SK-N-SH treated with all-trans-retinoic acid at 6 μM for 48 hours (cell line): ENCODE measurements around the gene FRMD1.

Source experiments
- ATAC-seq: fragments of 200-7000 bp; cut with Tn5 transposase; 3 replicates; pipeline ENCODE4 v1.9.1; 2020; ENCODE audit warnings: mild to moderate bottlenecking, moderate library complexity
- ARNTL ChIP-seq: fragments of 450-650 bp; formaldehyde crosslinking; IDR thresholded peaks from 2 replicates; pipeline ENCODE4 v1.5.0; 2020; ENCODE audit warnings: low read depth, mild to moderate bottlenecking, moderate library complexity, borderline replicate concordance
- BACH2 ChIP-seq: fragments of 250-450 bp; sonication (Bioruptor Pico); IDR thresholded peaks from 2 replicates; pipeline ENCODE4 v1.9.0; 2021; ENCODE audit warnings: mild to moderate bottlenecking, borderline replicate concordance
- CREB5 ChIP-seq: fragments of 250-450 bp; sonication (Bioruptor Pico); IDR thresholded peaks from 2 replicates; pipeline ENCODE4 v1.5.1; 2020; ENCODE audit warnings: low read depth, mild to moderate bottlenecking, moderate library complexity
- CSDC2 ChIP-seq: fragments of 250-450 bp; sonication (Bioruptor Pico); IDR thresholded peaks from 2 replicates; pipeline ENCODE4 v1.5.0; 2020; ENCODE audit warnings: mild to moderate bottlenecking, moderate library complexity
- CSRNP3 ChIP-seq: fragments of 250-450 bp; sonication (Bioruptor Pico); IDR thresholded peaks from 2 replicates; pipeline ENCODE4 v1.5.1; 2021; ENCODE audit warnings: mild to moderate bottlenecking, moderate library complexity
- ESRRG ChIP-seq: fragments of 250-450 bp; sonication (Bioruptor Pico); IDR thresholded peaks from 2 replicates; pipeline ENCODE4 v1.6.1; 2021; ENCODE audit warnings: mild to moderate bottlenecking
- OSR1 ChIP-seq: fragments of 250-450 bp; sonication (Bioruptor Pico); IDR thresholded peaks from 2 replicates; pipeline ENCODE4 v1.8.0; 2022; ENCODE audit warnings: moderate library complexity, mild to moderate bottlenecking, inconsistent platforms
- PATZ1 ChIP-seq: fragments of 250-450 bp; sonication (Bioruptor Pico); IDR thresholded peaks from 2 replicates; pipeline ENCODE4 v1.8.0; 2020; ENCODE audit warnings: mild to moderate bottlenecking, moderate library complexity, borderline replicate concordance
- POU6F1 ChIP-seq: fragments of 250-450 bp; sonication (Bioruptor Pico); IDR thresholded peaks from 2 replicates; pipeline ENCODE4 v1.8.0; 2021; ENCODE audit warnings: low read depth, mild to moderate bottlenecking, moderate library complexity, borderline replicate concordance
- PPARA ChIP-seq: fragments of 250-450 bp; sonication (Bioruptor Pico); IDR thresholded peaks from 2 replicates; pipeline ENCODE4 v1.5.0; 2020; ENCODE audit warnings: mild to moderate bottlenecking, borderline replicate concordance
- RARB ChIP-seq: fragments of 250-450 bp; sonication (Bioruptor Pico); IDR thresholded peaks from 2 replicates; pipeline ENCODE4 v1.8.0; 2021; ENCODE audit warnings: mild to moderate bottlenecking, moderate library complexity
- SNAI2 ChIP-seq: fragments of 250-450 bp; sonication (Bioruptor Pico); IDR thresholded peaks from 2 replicates; pipeline ENCODE4 v1.5.0; 2020; ENCODE audit warnings: mild to moderate bottlenecking, moderate library complexity
- TCF4 ChIP-seq: fragments of 250-450 bp; sonication (Bioruptor Pico); IDR thresholded peaks from 2 replicates; pipeline ENCODE4 v1.8.0; 2021; ENCODE audit warnings: mild to moderate bottlenecking, moderate library complexity, borderline replicate concordance
- TOX ChIP-seq: fragments of 250-450 bp; sonication (Bioruptor Pico); IDR thresholded peaks from 2 replicates; pipeline ENCODE4 v1.8.0; 2021; ENCODE audit warnings: mild to moderate bottlenecking, moderate library complexity, borderline replicate concordance
- TSHZ2 ChIP-seq: fragments of 250-450 bp; sonication (Bioruptor Pico); IDR thresholded peaks from 2 replicates; pipeline ENCODE4 v1.5.0; 2020; ENCODE audit warnings: mild to moderate bottlenecking, moderate library complexity
- ZFP3 ChIP-seq: fragments of 250-450 bp; sonication (Bioruptor Pico); IDR thresholded peaks from 2 replicates; pipeline ENCODE4 v1.5.0; 2020; ENCODE audit warnings: mild to moderate bottlenecking, moderate library complexity
- ZNF565 ChIP-seq: fragments of 450-650 bp; formaldehyde crosslinking; conservative IDR thresholded peaks from 2 replicates; pipeline ENCODE4 v1.5.0; 2020; ENCODE audit warnings: low read depth, mild to moderate bottlenecking, moderate library complexity
- ZNF70 ChIP-seq: fragments of 450-650 bp; formaldehyde crosslinking; IDR thresholded peaks from 2 replicates; pipeline ENCODE4 v1.5.0; 2020; ENCODE audit warnings: mild to moderate bottlenecking, moderate library complexity
- ZNF8 ChIP-seq: fragments of 450-650 bp; formaldehyde crosslinking; IDR thresholded peaks from 2 replicates; pipeline ENCODE4 v1.5.0; 2020; ENCODE audit warnings: mild to moderate bottlenecking, moderate library complexity

Gene FRMD1

GRCh38 chr6:168125429-168126001 is 46.5 kb upstream of the FRMD1 start:
- TF ChIP-seq ARNTL (CRISPR knock-in tag) = no peak
- no peak for TF ChIP-seq ZNF8 (CRISPR knock-in tag)
- no peak for TF ChIP-seq OSR1 (CRISPR knock-in tag)
- no peak for TF ChIP-seq TSHZ2 (CRISPR knock-in tag)
- no peak for TF ChIP-seq CSDC2 (CRISPR knock-in tag)
- no peak for TF ChIP-seq PATZ1 (CRISPR knock-in tag)
- no peak for TF ChIP-seq TCF4 (CRISPR knock-in tag)
- no peak for TF ChIP-seq ESRRG (CRISPR knock-in tag)
- no peak for TF ChIP-seq SNAI2 (CRISPR knock-in tag)
- ATAC-seq = no peak

- no peak for ATAC-seq
- TF ChIP-seq TOX (CRISPR knock-in tag) (no peak), POU6F1 (CRISPR knock-in tag) (no peak), CSDC2 (CRISPR knock-in tag) (no peak), BACH2 (no peak), ZNF70 (CRISPR knock-in tag) (no peak), ESRRG (CRISPR knock-in tag) (no peak), TSHZ2 (CRISPR knock-in tag) (no peak), CREB5 (CRISPR knock-in tag) (no peak), ARNTL (CRISPR knock-in tag) (no peak), RARB (CRISPR knock-in tag) (no peak), ZFP3 (no peak), PPARA (CRISPR knock-in tag) (no peak), CSRNP3 (no peak), ZNF565 (no peak), ZNF8 (CRISPR knock-in tag) (no peak)
These were observed 45.9 kb upstream of the FRMD1 start for GRCh38 chr6:168124921-168125320.
